HG03469 (cell line): ENCODE measurements around the gene TACC2.
"Not testable (repeated sequence)": the region's sequence is repeated elsewhere in the genome, so short reads cannot be mapped to it uniquely, and the experiment has no call there.

Experiments
- ATAC-seq: cut with Tn5 transposase; IDR thresholded peaks from one replicate; pipeline ENCODE4 v1.9.1; 2021; ENCODE audit warnings: mild to moderate bottlenecking, moderate library complexity, moderate number of reproducible peaks; ENCODE audit not compliant: unreplicated experiment

TACC2 gene

GRCh38 chr10:121988361-121989324 lies at the start of gene TACC2:
Gene TACC2, plus strand, starts transcription at chr10:121989163. Its CDS starts 32,819 bp downstream, at chr10:122021982.
- no peak for ATAC-seq

GRCh38 chr10:121941532-121941931 lies 47.4 kb upstream of the TACC2 start:
- no peak for ATAC-seq

DNA sequence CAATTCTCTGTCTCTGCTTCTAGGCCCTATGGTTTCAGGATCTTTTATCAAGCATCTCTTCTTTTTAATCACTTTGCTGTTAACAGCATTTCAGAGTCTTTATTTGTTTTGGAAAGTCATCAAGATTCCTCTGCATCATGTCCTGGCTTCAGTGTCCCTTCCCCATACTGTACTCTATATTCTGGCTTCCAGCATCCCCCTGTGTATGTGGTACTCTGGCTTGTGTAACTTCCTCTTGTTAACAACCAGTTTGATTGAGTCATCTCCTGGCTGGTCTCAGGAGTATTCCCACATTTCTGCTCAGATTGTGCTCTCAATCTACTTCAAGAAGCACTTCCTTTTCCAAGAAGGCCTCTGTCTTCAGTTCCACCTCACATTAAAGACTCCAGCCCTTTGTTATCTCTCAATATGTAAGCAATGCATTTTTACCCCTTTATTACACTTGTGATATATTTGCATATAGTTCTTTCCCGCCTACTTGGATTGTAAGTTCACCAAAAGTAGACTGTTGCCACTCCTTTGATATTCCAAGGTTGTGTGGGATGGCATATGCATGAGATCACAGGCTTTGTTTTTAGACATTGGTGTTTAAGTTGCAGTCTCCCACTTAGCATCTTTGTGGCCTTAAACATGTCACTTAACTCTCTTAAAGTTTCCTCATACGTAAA lies 46.1 kb upstream of the TACC2 start:
- ATAC-seq = no peak

DNA sequence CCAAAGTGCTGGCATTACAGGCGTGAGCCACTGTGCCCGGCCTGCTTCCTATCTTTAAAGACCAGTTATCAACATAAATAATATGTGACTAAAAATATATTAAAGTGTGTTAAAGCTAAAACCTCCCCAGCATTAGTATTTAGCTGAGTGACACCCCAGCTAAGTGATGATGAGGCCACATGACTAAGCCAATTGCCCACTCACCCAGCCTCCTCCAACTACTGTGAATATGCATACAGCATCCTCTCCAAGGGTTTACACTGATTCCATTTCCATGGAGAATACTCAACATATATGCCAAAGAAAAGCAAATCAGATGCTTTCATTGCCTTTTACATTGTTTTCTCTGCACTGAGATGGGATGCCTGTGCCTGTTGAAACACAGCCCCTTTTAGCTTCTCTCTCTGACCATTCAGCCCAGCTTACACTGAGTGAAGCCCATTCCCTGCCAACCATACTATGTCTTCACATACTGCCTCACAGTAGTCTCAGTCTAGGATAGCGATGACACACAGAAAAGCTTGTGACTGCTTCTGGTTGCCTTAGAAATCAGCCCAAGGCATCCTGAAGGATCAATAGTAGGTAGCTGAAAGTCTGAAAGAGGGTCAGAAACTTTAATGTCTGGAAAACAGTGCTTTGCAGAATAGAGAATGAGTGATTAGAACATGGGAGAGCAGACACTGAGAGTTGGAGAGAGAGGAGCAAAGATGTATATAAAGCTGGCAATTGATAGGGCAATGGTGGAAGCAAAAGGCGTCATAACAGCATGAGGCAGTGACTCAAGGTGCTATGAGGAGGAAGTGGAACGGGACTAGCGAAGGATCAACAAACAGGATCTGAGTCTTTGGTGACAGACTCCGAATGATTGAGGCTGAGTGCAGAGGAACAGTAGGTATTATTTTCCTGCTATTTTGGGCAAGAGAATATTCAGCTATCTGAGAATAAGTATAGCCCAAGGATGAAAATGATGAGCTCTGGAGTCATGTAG lies 41.3 kb upstream of the TACC2 start:
- no peak for ATAC-seq

DNA sequence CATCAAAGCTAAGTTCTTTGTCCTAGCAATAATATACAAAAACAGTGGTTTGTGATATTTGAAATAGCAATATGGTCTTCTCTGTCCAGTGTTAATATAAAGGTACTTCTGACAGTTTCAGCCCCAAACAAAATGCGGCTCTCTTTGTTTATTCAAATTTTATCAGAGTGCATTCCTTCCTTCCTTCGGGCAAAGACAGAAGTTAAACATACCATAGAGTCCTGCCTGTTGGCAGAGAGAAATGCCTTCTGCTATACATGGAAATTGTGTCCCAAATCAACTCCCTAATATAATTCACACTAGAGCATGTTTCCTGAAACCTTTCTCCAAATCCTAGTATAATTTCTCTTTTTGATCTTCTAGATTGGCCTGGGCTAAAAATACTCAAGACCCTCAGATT lies 39.9 kb upstream of the TACC2 start:
- ATAC-seq = no peak

- ATAC-seq = no peak
These were observed 39.5 kb upstream of the TACC2 start for GRCh38 chr10:121949451-121949850.

DNA sequence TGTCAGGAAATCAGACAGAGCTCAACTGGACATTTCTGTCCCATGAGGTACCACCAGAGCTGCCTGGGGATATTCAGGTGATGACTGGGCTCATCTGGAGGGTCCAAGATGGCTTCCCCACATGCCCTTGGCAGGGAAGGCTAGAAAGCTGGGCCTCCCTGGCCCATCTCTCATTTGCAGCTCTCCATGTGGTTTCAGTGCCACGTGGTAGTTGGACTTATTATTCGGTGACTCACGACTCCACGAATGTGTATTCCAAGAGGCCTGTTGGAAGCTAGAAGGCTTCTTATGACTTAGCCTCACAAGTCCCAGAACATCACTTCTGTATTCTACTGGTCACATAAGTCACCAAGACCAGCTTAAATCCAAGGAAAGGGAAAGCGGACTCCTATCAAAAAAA lies 36.7 kb upstream of the TACC2 start:
- ATAC-seq = no peak

- no peak for ATAC-seq
These were observed 32.6 kb upstream of the TACC2 start for GRCh38 chr10:121956111-121957061.

- no peak for ATAC-seq
These were observed 29.3 kb upstream of the TACC2 start for GRCh38 chr10:121959671-121960070.

- ATAC-seq = no peak
These were observed 27.5 kb upstream of the TACC2 start for GRCh38 chr10:121961456-121961855.

GRCh38 chr10:121965996-121966395 lies 23.0 kb upstream of the TACC2 start:
- no peak for ATAC-seq

GRCh38 chr10:121969086-121969485 lies 19.9 kb upstream of the TACC2 start:
- not testable (repeated sequence) for ATAC-seq

- no peak for ATAC-seq
These were observed 14.9 kb upstream of the TACC2 start for GRCh38 chr10:121974019-121974534.

- ATAC-seq = peak; percentile 71
These were observed 14.2 kb upstream of the TACC2 start, which contains the start of gene NSMCE4A for GRCh38 chr10:121974535-121975294. Gene NSMCE4A, minus strand, starts transcription at chr10:121975217. Its CDS starts 52 bp downstream, at chr10:121975165.

DNA sequence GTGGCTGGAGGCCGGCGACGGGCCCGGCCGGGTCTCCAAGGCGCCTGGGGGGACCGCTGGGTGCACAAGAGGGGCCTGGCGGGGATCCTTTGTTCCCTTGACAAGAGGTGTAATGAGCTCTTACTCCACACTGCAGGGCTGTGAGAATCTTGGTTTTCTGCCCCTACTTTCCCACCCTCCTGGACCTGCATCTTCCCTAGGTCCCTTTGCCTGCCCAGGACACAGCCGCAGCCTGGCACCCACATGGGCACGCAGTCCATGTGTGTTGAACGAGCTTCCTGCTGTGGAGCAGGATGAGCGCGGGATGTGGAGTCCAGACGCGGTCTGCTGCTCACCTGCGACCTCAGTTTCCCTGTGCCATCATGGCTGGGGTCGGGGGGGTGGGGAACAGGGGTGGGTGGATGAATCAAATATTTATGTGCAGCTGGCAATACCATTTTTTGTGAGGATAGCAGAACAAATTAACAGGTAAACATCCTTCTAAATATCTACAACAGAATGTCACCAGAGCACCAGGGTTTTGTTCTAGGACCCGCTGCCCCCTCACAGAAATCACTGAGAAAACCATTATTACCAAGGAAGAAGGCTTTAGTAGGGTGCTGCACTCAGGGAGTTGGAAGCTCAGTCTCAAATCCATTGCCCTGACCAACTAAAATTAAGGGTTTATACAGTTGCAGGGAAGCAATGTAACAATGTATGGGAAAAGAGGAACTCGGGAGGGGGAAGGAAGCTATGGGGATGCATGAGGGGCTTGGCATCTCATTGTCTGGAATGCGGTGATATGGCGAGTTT lies 13.5 kb upstream of the TACC2 start:
- no peak for ATAC-seq

GRCh38 chr10:121976607-121977006 lies 12.4 kb upstream of the TACC2 start:
- no peak for ATAC-seq

DNA sequence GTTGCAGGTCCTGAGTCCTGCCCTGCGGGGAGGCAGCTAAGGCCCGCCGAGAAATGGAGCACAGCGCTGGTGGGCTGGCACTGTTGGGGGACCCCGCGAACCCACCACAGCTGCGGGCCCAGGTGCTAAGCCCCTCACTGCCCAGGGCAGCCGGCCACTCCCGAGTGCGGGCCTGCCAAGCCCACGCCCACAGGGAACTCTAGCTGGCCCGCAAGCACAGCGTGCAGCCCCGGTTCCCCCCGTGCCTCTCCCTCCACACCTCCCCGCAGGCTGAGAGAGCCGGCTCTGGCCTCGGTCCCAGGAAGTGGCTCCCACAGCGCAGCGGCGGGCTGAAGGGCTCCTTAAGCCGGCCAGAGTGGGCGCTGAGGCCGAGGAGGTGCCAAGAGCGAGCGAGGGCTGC lies 10.5 kb upstream of the TACC2 start:
- ATAC-seq = no peak

- no peak for ATAC-seq
These were observed 7.6 kb upstream of the TACC2 start for GRCh38 chr10:121981346-121981745.
